ENCODE results near the gene TMEM115.
A peak's percentile ranks its signal among the peaks of the same experiment; 100 is the strongest.

TMEM115 gene

GRCh38 chr3:50319894-50320625, 39.3 kb downstream of the TMEM115 start:
- H3K27ac ChIP-seq (ENCODE audit: extremely low read depth, low read depth, low read length), result no peak overlapping the region
- peaks cover 0 to 53% of the 10 kb centered on the region in 2 experiments; a peak in 1 of 3 replicates for H3K36me3 ChIP-seq (ENCODE audit: control insufficient read depth in 2 of 2, insufficient read depth in 1 of 2, low read length in 2 of 2)
- no peaks in the 10 kb centered on the region for H3K9me3 ChIP-seq (ENCODE audit: control insufficient read depth, insufficient read depth, low read depth, low read length)
- ChIA-PET CTCF (interaction anchor here (1.0 kb wide), 1 partner anchor 14 kb away, joined by 3 read pairs; no protein-coding TSS in a partner anchor), POLR2A (interaction anchor here (1.4 to 3.6 kb wide), 3 partner anchors 11 to 28 kb away, joined by 3 to 17 read pairs (median 12); partner anchors contain the start of gene IFRD2)
- H3K4me1 ChIP-seq (ENCODE audit: control insufficient read depth, insufficient read depth, low read length), result peaks cover 7% of the 10 kb centered on the region; the same call in 1 of the 2 replicates
- no peak for TF ChIP-seq ZNF239 (tag by site-specific recombination; IDR thresholded peaks at IDR 0.05)
- no peak for TF ChIP-seq ZNF223 (tag by site-specific recombination; IDR thresholded peaks at IDR 0.05)
- TF ChIP-seq, protein P1, sequence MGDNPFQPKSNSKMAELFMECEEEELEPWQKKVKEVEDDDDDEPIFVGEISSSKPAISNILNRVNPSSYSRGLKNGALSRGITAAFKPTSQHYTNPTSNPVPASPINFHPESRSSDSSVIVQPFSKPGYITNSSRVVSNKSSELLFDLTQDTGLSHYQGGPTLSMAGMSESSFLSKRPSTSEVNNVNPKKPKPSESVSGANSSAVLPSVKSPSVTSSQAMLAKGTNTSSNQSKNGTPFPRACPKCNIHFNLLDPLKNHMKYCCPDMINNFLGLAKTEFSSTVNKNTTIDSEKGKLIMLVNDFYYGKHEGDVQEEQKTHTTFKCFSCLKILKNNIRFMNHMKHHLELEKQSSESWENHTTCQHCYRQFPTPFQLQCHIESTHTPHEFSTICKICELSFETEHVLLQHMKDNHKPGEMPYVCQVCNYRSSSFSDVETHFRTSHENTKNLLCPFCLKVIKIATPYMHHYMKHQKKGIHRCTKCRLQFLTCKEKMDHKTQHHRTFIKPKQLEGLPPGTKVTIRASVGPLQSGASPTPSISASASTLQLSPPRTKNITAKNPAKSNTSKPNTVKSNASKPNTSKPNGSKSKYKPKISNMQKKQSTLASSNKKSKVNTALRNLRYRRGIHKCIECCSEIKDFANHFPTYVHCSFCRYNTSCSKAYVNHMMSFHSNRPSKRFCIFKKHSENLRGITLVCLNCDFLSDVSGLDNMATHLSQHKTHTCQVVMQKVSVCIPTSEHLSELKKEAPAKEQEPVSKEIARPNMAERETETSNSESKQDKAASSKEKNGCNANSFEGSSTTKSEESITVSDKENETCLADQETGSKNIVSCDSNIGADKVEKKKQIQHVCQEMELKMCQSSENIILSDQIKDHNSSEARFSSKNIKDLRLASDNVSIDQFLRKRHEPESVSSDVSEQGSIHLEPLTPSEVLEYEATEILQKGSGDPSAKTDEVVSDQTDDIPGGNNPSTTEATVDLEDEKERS (tag by site-specific recombination; IDR thresholded peaks at IDR 0.05), result no peak
- TF ChIP-seq ZFP69B (tag by site-specific recombination; IDR thresholded peaks at IDR 0.05), result no peak
- no peak for TF ChIP-seq ZNF585B (tag by site-specific recombination; IDR thresholded peaks at IDR 0.05)
- TF ChIP-seq HOXD13 (CRISPR knock-in tag; IDR thresholded peaks at IDR 0.05; ENCODE audit: borderline replicate concordance), result no peak
- TF ChIP-seq KLF8 (tag by site-specific recombination; IDR thresholded peaks at IDR 0.05), result no peak
- H3K4me3 ChIP-seq (ENCODE audit: low read depth, low read length), result peak overlapping the region; percentile 62

DNA sequence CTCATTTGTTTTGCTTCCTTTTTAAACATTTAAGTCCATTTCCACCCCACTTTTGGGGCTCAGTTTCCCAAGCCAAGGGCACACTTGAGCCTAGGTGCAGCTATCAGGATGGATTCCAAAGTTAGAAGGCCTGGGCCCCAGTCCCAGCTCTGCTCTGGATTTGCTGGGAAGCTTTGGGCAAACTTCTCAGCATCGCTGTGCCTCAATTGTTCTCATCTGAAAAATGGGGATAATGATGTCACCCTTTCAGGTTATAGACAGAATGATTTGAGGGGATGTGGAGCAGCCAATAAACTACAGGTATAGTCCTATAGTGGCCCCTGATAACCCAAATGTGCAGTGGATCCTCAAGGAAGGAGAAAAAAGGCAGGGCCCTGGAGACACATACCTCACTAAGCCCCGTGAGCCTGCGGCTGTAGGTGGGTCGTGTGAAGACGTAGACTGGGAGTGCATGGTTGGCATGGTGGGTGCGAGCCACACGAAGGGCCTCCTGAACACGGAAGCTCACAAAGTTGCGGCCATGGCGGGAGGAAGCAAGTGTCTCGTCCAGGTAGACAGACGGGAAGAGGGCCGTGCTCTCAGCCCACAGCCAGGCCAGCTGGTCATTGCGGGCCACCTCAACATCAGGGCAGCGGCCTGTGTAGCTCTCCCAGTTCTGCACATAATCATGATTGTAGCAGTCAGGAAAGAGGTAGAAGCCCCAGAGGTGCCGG, 40.0 kb downstream of the TMEM115 start:
- Histone ChIP-seq H3K27ac (ENCODE audit: extremely low read depth, low read depth, low read length) (no peak overlapping the region), H3K36me3 (ENCODE audit: control insufficient read depth in 2 of 2, insufficient read depth in 1 of 2, low read length in 2 of 2) (peaks cover 0 to 48% of the 10 kb centered on the region in 2 experiments; a peak in 1 of 3 replicates), H3K9me3 (ENCODE audit: control insufficient read depth, insufficient read depth, low read depth, low read length) (no peaks in the 10 kb centered on the region), H3K4me3 (ENCODE audit: low read depth, low read length) (no peak overlapping the region), H3K4me1 (ENCODE audit: control insufficient read depth, insufficient read depth, low read length) (peaks cover 7% of the 10 kb centered on the region; the same call in 1 of the 2 replicates)
- ChIA-PET POLR2A (interaction anchor here (2.7 to 3.6 kb wide), 2 partner anchors 17 to 27 kb away, joined by 12 read pairs; partner anchors contain the start of gene IFRD2), CTCF (interaction anchor here (0.6 to 1.2 kb wide), 3 partner anchors 20 to 779 kb away, joined by 3 to 4 read pairs (median 3); no protein-coding TSS in a partner anchor)
- TF ChIP-seq ZSCAN30 (tag by site-specific recombination; IDR thresholded peaks at IDR 0.05) (no peak), ZNF184 (tag by site-specific recombination; IDR thresholded peaks at IDR 0.05) (no peak), ZNF391 (tag by site-specific recombination; IDR thresholded peaks at IDR 0.05; ENCODE audit: borderline replicate concordance, low read depth) (no peak), ZNF76 (tag by site-specific recombination; IDR thresholded peaks at IDR 0.05; ENCODE audit: borderline replicate concordance, low read depth) (no peak), ZFP41 (tag by site-specific recombination; IDR thresholded peaks at IDR 0.05; ENCODE audit: borderline replicate concordance) (no peak), ZNF416 (tag by site-specific recombination; IDR thresholded peaks at IDR 0.05) (no peak), ZNF777 (tag by site-specific recombination; IDR thresholded peaks at IDR 0.05; ENCODE audit: borderline replicate concordance) (no peak), ZNF600 (tag by site-specific recombination; IDR thresholded peaks at IDR 0.05) (no peak), ZNF623 (tag by site-specific recombination; IDR thresholded peaks at IDR 0.05) (no peak), ZNF580 (tag by site-specific recombination; IDR thresholded peaks at IDR 0.05) (no peak), ZNF223 (tag by site-specific recombination; IDR thresholded peaks at IDR 0.05) (no peak), ZNF248 (tag by site-specific recombination; IDR thresholded peaks at IDR 0.05) (no peak), ZNF175 (tag by site-specific recombination; IDR thresholded peaks at IDR 0.05) (no peak)

All from HEK293 (cell line).